K562 (cell line): ENCODE results near the gene VWF. TPM values are rescaled to one million over a fixed set of nuclear protein-coding genes. Genes with fewer than 3 reads are reported as not detected.

Source experiments
- ATAC-seq: fragments of 200-7000 bp; cut with Tn5 transposase; 3 replicates; pipeline ENCODE4 v1.9.1; 2020; ENCODE audit warnings: moderate library complexity
- BruUV-seq: library from RNA; stranded (reverse); fragments of 400-500 nt; replicated peaks from 2 replicates; lab custom pipeline; 2021; lab: Mats Ljungman, UMichigan
- CTCF ChIA-PET: fragments of 300-600 bp; formaldehyde crosslinking; extraction: SDS; loops from one replicate; lab custom pipeline; 2021; ENCODE audit warnings: low intra/inter-chr PET ratio; lab: Yijun Ruan, JAX
- POLR2A ChIA-PET: fragments of 300-600, 350-650 bp; sonication (Branson Sonifier 250); formaldehyde crosslinking; extraction: SDS; loops from one replicate; lab custom pipeline; 2021; ENCODE audit warnings: antibody characterized with exemption, inconsistent platforms; lab: Yijun Ruan, JAX
- DNase-seq, 4 experiments: peaks; one replicate each; pipeline versions ENCODE4 v3.0.0 to v3.0.0-alpha.2; 2011 to 2018; ENCODE audit warnings: low spot score in 3 of 4, mixed read lengths in 3 of 4; ENCODE audit errors: extremely low read depth in 1 of 4
- FAIRE-seq: peaks from 2 replicates; lab custom pipeline; 2011; peaks lifted over from hg19 to GRCh38; lab: Jason Lieb, UNC
- H2AFZ ChIP-seq: 2 replicates; pipeline ENCODE4 v1.6.0; 2011; ENCODE audit warnings: low read depth, low read length, control low read depth, inconsistent platforms
- H3K27ac ChIP-seq: fragments of 200-600 bp; 3 replicates; pipeline ENCODE4 v1.8.0; 2011; ENCODE audit warnings: low read depth, mild to moderate bottlenecking, control low read depth, inconsistent platforms, low read length, moderate library complexity, mixed read lengths; ENCODE audit errors: extremely low read depth
- H3K27me3 ChIP-seq, 2 experiments: fragments of 300-600 bp in 1 of 2; 2 replicates in 1 of 2; 3 replicates in 1 of 2; pipeline versions ENCODE4 v1.6.0 to v1.8.0; 2011; ENCODE audit warnings: inconsistent platforms in 2 of 2, low read length in 2 of 2, mild to moderate bottlenecking in 1 of 2, mixed read lengths in 1 of 2, moderate library complexity in 1 of 2; ENCODE audit not compliant: control insufficient read depth in 2 of 2, insufficient read depth in 2 of 2
- H3K36me3 ChIP-seq: fragments of 300-600 bp; 3 replicates; pipeline ENCODE4 v1.8.0; 2011; ENCODE audit warnings: mild to moderate bottlenecking, low read length, inconsistent platforms; ENCODE audit not compliant: control insufficient read depth, insufficient read depth
- H3K4me1 ChIP-seq, 2 experiments: fragments of 200-600 bp in 1 of 2; replicated peaks in 1 of 2; 2 replicates in 1 of 2; 3 replicates in 1 of 2; pipeline versions ENCODE4 v1.5.1 to v1.8.0; 2011; ENCODE audit warnings: inconsistent platforms in 2 of 2, low read length in 2 of 2, mild to moderate bottlenecking in 1 of 2, mixed read lengths in 1 of 2, moderate library complexity in 1 of 2; ENCODE audit not compliant: control insufficient read depth in 2 of 2, insufficient read depth in 2 of 2
- H3K4me2 ChIP-seq: 2 replicates; pipeline ENCODE4 v1.6.1; 2011; ENCODE audit warnings: low read length, control low read depth, inconsistent platforms, mixed read lengths; ENCODE audit not compliant: insufficient read depth
- H3K4me3 ChIP-seq: fragments of 200-600 bp; sonication (generic), shearing (Covaris generic); 2 replicates; pipeline ENCODE4 v1.5.1; 2016; ENCODE audit warnings: control low read depth, inconsistent platforms
- H3K79me2 ChIP-seq: fragments of 200-600 bp; 3 replicates; pipeline ENCODE4 v1.8.0; 2011; ENCODE audit warnings: low read length, inconsistent platforms; ENCODE audit not compliant: control insufficient read depth, insufficient read depth
- H3K9ac ChIP-seq, 2 experiments: 2 replicates each; pipeline versions ENCODE4 v1.6.0 to v1.6.1; 2011; ENCODE audit warnings: low read depth in 2 of 2, low read length in 2 of 2, control low read depth in 1 of 2, inconsistent platforms in 1 of 2, mild to moderate bottlenecking in 1 of 2, mixed read lengths in 1 of 2; ENCODE audit not compliant: insufficient read depth in 1 of 2
- H3K9me1 ChIP-seq: one replicate; pipeline ENCODE4 v1.6.0; 2011; ENCODE audit warnings: inconsistent platforms, mild to moderate bottlenecking, low read length, moderate library complexity; ENCODE audit not compliant: control insufficient read depth, insufficient read depth
- H3K9me3 ChIP-seq: replicated peaks from 2 replicates; pipeline ENCODE4 v1.5.1; 2011; ENCODE audit warnings: low read depth, low read length, inconsistent platforms; ENCODE audit not compliant: control insufficient read depth, insufficient read depth
- H4K20me1 ChIP-seq: replicated peaks from 2 replicates; pipeline ENCODE4 v1.6.1; 2011; ENCODE audit warnings: low read length, inconsistent platforms, mixed read lengths; ENCODE audit not compliant: control insufficient read depth, insufficient read depth
- BRF1 ChIP-seq: IDR thresholded peaks from 3 replicates; pipeline ENCODE4 v1.6.1; 2011; ENCODE audit warnings: borderline replicate concordance, mild to moderate bottlenecking; ENCODE audit not compliant: insufficient read length; ENCODE audit errors: extremely low read depth
- ERF ChIP-seq: fragments of 450-650 bp; formaldehyde crosslinking; IDR thresholded peaks from 2 replicates; pipeline ENCODE4 v1.4.0; 2020; ENCODE audit warnings: mild to moderate bottlenecking, mixed read lengths
- ETV1 ChIP-seq: fragments of 450-650 bp; conservative IDR thresholded peaks from 2 replicates; pipeline ENCODE4 v1.6.1; 2016; ENCODE audit warnings: missing genetic modification characterization, control low read depth, low read depth, missing compliant biosample characterization
- EWSR1 ChIP-seq: fragments of 450-650 bp; IDR thresholded peaks from 2 replicates; pipeline ENCODE4 v1.6.1; 2018; ENCODE audit warnings: borderline replicate concordance, mild to moderate bottlenecking, low read depth, moderate library complexity; ENCODE audit not compliant: partially characterized antibody
- HDAC3 ChIP-seq: fragments of 450-650 bp; IDR thresholded peaks from 2 replicates; pipeline ENCODE4 v1.6.1; 2018; ENCODE audit warnings: borderline replicate concordance, mild to moderate bottlenecking, moderate library complexity; ENCODE audit not compliant: partially characterized antibody
- HDGF ChIP-seq: fragments of 450-650 bp; IDR thresholded peaks from 2 replicates; pipeline ENCODE4 v1.6.1; 2016
- HMG20A ChIP-seq: fragments of 450-650 bp; formaldehyde crosslinking; conservative IDR thresholded peaks from 2 replicates; pipeline ENCODE4 v1.4.0; 2020; ENCODE audit warnings: mild to moderate bottlenecking, mixed read lengths
- HMGN3 ChIP-seq: IDR thresholded peaks from 2 replicates; pipeline ENCODE4 v1.6.1; 2011; ENCODE audit warnings: borderline replicate concordance, low read depth, mild to moderate bottlenecking, mixed read lengths, low read length; ENCODE audit not compliant: insufficient read length; ENCODE audit errors: extremely low read depth
- HNRNPK ChIP-seq: fragments of 200-400 bp; formaldehyde crosslinking; IDR thresholded peaks from one replicate; pipeline ENCODE4 v1.6.1; 2018; ENCODE audit warnings: mild to moderate bottlenecking, low read depth, low read length; ENCODE audit not compliant: poor library complexity, severe bottlenecking
- ILK ChIP-seq: fragments of 450-650 bp; IDR thresholded peaks from 2 replicates; pipeline ENCODE4 v1.6.1; 2016; ENCODE audit warnings: missing genetic modification characterization, low read depth, mild to moderate bottlenecking, missing compliant biosample characterization, moderate library complexity, borderline replicate concordance
- RBM15 ChIP-seq: fragments of 200-400 bp; formaldehyde crosslinking; IDR thresholded peaks from 2 replicates; pipeline ENCODE4 v1.6.1; 2018; ENCODE audit warnings: mild to moderate bottlenecking, low read length, moderate library complexity; ENCODE audit not compliant: insufficient read depth
- RBM22 ChIP-seq: fragments of 200-400 bp; formaldehyde crosslinking; IDR thresholded peaks from 2 replicates; pipeline ENCODE4 v1.6.1; 2018; ENCODE audit warnings: low read length, low read depth; ENCODE audit not compliant: poor library complexity, severe bottlenecking
- SNIP1 ChIP-seq: fragments of 450-650 bp; IDR thresholded peaks from 2 replicates; pipeline ENCODE4 v1.7.1; 2017; ENCODE audit warnings: low read depth, mild to moderate bottlenecking
- STAG1 ChIP-seq: sonication (generic); formaldehyde crosslinking; IDR thresholded peaks from 2 replicates; pipeline ENCODE4 v1.5.0; 2020; ENCODE audit warnings: missing genetic modification reagents, borderline replicate concordance
- TCF7L2 ChIP-seq: fragments of 150-350 bp; IDR thresholded peaks from 2 replicates; pipeline ENCODE4 v1.6.1; 2016; ENCODE audit warnings: low read depth, mild to moderate bottlenecking, low read length, moderate library complexity
- ZBTB8A ChIP-seq: fragments of 450-650 bp; IDR thresholded peaks from 2 replicates; pipeline ENCODE4 v1.6.1; 2018; ENCODE audit warnings: mild to moderate bottlenecking, moderate library complexity; ENCODE audit not compliant: partially characterized antibody
- WGBS: fragments of 100-300 bp; shearing (Covaris generic); methylation state at CpG from one replicate; pipeline ENCODE4 v1.1.6; 2016; ENCODE audit warnings: low coverage, mixed read lengths; ENCODE audit not compliant: insufficient coverage; ENCODE audit errors: missing lambda C conversion rate; 5-methylcytosine and 5-hydroxymethylcytosine counted together
- in situ Hi-C: fragments of 300-500 bp; cut with MboI; formaldehyde crosslinking; loops from 4 replicates; pipeline ENCODE4 v1.15.0; 2018; ENCODE audit warnings: inconsistent platforms, mixed read lengths
- intact Hi-C: fragments of 100-400 bp; cut with micrococcal nuclease; formaldehyde crosslinking; loops from 2 replicates; pipeline ENCODE4 v1.14.2; 2022
- polyA plus RNA-seq, 8 experiments: library from polyadenylated mRNA; depleted of rRNA in 4 of 8; stranded (reverse) in 5 of 8; unstranded in 3 of 8; fragments of >200 nt; fragmentation: Nextera tagmentation in 2 of 8; fragmentation: Illumina TruSeq in 1 of 8; extraction: Ambion mirVana in 2 of 8; extraction: Trizol in 1 of 8; gene quantifications; 2 replicates each; pipeline versions ENCODE4 v1.2.1 to v1.2.3, GENCODE V29; 2011 to 2014; ENCODE audit warnings: inconsistent platforms in 1 of 8, missing spikeins in 1 of 8
- total RNA-seq, 7 experiments: library from RNA; depleted of rRNA in 6 of 7; stranded (reverse); fragments of >200 nt in 6 of 7; fragmentation: Illumina TruSeq in 2 of 7; extraction: Trizol in 2 of 7; gene quantifications; 2 replicates each; pipeline versions ENCODE4 v1.2.1 to v1.2.3, GENCODE V29; 2011 to 2021; ENCODE audit warnings: low replicate concordance in 1 of 7
- TF ChIP-seq, protein P1 (sequence below), 2 experiments: fragments of 450-650 bp in 1 of 2; IDR thresholded peaks; 2 replicates each; pipeline ENCODE4 v1.6.1; 2011 to 2017; ENCODE audit warnings: low read depth in 2 of 2, antibody characterized with exemption in 1 of 2, borderline replicate concordance in 1 of 2, low read length in 1 of 2, mild to moderate bottlenecking in 1 of 2, mixed read lengths in 1 of 2; ENCODE audit not compliant: control insufficient read depth in 1 of 2
- TF ChIP-seq, protein P2 (sequence below): sonication (generic); formaldehyde crosslinking; IDR thresholded peaks from 2 replicates; pipeline ENCODE4 v1.4.0; 2020; ENCODE audit warnings: mild to moderate bottlenecking, missing genetic modification reagents

Gene VWF
- total and polyA plus RNA-seq, 9 of the 15 experiments (the other 6 are each of a cell fraction or from before 2014, with no cell fraction given), result 0.53 TPM; not detected in 8

DNA sequence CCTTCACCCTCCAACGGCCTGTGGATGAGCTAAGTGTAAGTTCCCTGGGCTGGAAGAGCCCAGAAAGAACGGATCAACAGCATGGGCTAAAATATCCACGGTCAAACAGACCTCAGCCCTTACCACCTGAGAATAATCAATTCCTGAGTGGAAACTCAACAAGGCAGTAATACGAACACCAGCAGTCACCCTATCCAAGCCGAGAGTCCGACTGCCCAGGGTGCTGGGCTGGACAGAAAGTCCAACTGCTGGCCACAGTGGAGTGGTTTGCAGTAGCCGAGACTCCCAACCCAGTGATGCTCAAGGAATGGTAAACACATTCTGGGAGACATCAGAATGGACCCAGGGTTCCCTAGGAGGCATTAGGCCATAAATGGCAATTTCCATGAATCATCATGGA lies 216.2 kb downstream of the VWF start:
- Histone ChIP-seq H3K9me1 (no peaks in the 10 kb centered on the region), H3K9me3 (no peaks in the 10 kb centered on the region), H3K9ac (no peak overlapping the region), H3K4me3 (no peak overlapping the region), H3K79me2 (no peaks in the 10 kb centered on the region), H3K27me3 (peaks cover 0 to 3% of the 10 kb centered on the region in 2 experiments; a peak in 2 of 5 replicates), H3K27ac (no peak overlapping the region), H2AFZ (no peak overlapping the region), H3K36me3 (no peaks in the 10 kb centered on the region), H3K4me2 (no peak overlapping the region), H4K20me1 (no peaks in the 10 kb centered on the region), H3K4me1 (no peaks in the 10 kb centered on the region)
- ChIA-PET CTCF (no interaction called here), POLR2A (interaction anchor here (0.6 kb wide), 1 partner anchor 320 kb away, joined by 3 read pairs; no protein-coding TSS in a partner anchor)
- intact Hi-C loops, result no loop called here
- BruUV-seq, result no TSS peak
- no peak for ATAC-seq
- under 1% methylated on average over 7 of the region's 7 CpGs for WGBS
- no peak for FAIRE-seq
- in situ Hi-C loops, result no loop called here
- DNase-seq, result no peak
- TF ChIP-seq SNIP1, result no peak
- TF ChIP-seq RBM22, result no peak
- TF ChIP-seq ZBTB8A, result no peak
- TF ChIP-seq BRF1, result no peak
- TF ChIP-seq, protein P1, sequence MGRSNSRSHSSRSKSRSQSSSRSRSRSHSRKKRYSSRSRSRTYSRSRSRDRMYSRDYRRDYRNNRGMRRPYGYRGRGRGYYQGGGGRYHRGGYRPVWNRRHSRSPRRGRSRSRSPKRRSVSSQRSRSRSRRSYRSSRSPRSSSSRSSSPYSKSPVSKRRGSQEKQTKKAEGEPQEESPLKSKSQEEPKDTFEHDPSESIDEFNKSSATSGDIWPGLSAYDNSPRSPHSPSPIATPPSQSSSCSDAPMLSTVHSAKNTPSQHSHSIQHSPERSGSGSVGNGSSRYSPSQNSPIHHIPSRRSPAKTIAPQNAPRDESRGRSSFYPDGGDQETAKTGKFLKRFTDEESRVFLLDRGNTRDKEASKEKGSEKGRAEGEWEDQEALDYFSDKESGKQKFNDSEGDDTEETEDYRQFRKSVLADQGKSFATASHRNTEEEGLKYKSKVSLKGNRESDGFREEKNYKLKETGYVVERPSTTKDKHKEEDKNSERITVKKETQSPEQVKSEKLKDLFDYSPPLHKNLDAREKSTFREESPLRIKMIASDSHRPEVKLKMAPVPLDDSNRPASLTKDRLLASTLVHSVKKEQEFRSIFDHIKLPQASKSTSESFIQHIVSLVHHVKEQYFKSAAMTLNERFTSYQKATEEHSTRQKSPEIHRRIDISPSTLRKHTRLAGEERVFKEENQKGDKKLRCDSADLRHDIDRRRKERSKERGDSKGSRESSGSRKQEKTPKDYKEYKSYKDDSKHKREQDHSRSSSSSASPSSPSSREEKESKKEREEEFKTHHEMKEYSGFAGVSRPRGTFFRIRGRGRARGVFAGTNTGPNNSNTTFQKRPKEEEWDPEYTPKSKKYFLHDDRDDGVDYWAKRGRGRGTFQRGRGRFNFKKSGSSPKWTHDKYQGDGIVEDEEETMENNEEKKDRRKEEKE (IDR thresholded peaks at IDR 0.05; ENCODE audit: borderline replicate concordance in 1 of 2, control insufficient read depth in 1 of 2, low read depth in 2 of 2, low read length in 1 of 2), result no peak
- TF ChIP-seq, protein P2, sequence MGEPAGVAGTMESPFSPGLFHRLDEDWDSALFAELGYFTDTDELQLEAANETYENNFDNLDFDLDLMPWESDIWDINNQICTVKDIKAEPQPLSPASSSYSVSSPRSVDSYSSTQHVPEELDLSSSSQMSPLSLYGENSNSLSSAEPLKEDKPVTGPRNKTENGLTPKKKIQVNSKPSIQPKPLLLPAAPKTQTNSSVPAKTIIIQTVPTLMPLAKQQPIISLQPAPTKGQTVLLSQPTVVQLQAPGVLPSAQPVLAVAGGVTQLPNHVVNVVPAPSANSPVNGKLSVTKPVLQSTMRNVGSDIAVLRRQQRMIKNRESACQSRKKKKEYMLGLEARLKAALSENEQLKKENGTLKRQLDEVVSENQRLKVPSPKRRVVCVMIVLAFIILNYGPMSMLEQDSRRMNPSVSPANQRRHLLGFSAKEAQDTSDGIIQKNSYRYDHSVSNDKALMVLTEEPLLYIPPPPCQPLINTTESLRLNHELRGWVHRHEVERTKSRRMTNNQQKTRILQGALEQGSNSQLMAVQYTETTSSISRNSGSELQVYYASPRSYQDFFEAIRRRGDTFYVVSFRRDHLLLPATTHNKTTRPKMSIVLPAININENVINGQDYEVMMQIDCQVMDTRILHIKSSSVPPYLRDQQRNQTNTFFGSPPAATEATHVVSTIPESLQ (CRISPR knock-in tag), result no peak
- no peak for TF ChIP-seq ILK
- TF ChIP-seq ERF (CRISPR knock-in tag), result no peak
- no peak for TF ChIP-seq STAG1
- TF ChIP-seq RBM15, result no peak
- no peak for TF ChIP-seq TCF7L2
- no peak for TF ChIP-seq HMGN3
- no peak for TF ChIP-seq HDAC3
- no peak for TF ChIP-seq HMG20A (CRISPR knock-in tag)
- no peak for TF ChIP-seq HNRNPK
- no peak for TF ChIP-seq ETV1 (tag)
- TF ChIP-seq EWSR1, result no peak
- TF ChIP-seq HDGF, result no peak
